Islet of Langerhans (tissue), 1 donor: ENCODE measurements around the gene CCNJL.
A peak's percentile ranks its signal among the peaks of the same experiment; 100 is the strongest.

Experiments
- FAIRE-seq: peaks from one replicate; lab custom pipeline; 2011; peaks lifted over from hg19 to GRCh38; lab: Jason Lieb, UNC

Gene CCNJL

GRCh38 chr5:160333721-160334120 lies 21.4 kb upstream of the CCNJL start:
- FAIRE-seq = no peak

GRCh38 chr5:160330212-160330611 lies 17.8 kb upstream of the CCNJL start:
- FAIRE-seq = no peak

GRCh38 chr5:160327818-160328217 lies 15.5 kb upstream of the CCNJL start:
- FAIRE-seq = no peak

- no peak for FAIRE-seq
Measured at GRCh38 chr5:160326981-160327380, 14.6 kb upstream of the CCNJL start.

- FAIRE-seq = no peak
Measured at GRCh38 chr5:160325716-160326115, 13.4 kb upstream of the CCNJL start.

- FAIRE-seq = no peak
Measured at GRCh38 chr5:160324886-160325285, 12.5 kb upstream of the CCNJL start.

GRCh38 chr5:160318409-160318808 lies 6.0 kb upstream of the CCNJL start:
- no peak for FAIRE-seq

- no peak for FAIRE-seq
Measured at GRCh38 chr5:160317434-160317833, 5.1 kb upstream of the CCNJL start.

GRCh38 chr5:160315968-160316367 lies 3.6 kb upstream of the CCNJL start:
- peak; percentile 36 for FAIRE-seq

- no peak for FAIRE-seq
Measured at GRCh38 chr5:160312960-160313727, 780 bp upstream of the CCNJL start.

- FAIRE-seq = no peak
Measured at GRCh38 chr5:160311491-160312133, 752 bp downstream of the CCNJL start.

- no peak for FAIRE-seq
Measured at GRCh38 chr5:160310552-160311295, 1.6 kb downstream of the CCNJL start.

GRCh38 chr5:160310140-160310539 lies 2.2 kb downstream of the CCNJL start:
- FAIRE-seq = no peak

GRCh38 chr5:160306696-160307095 lies 5.7 kb downstream of the CCNJL start:
- no peak for FAIRE-seq

GRCh38 chr5:160305319-160305718 lies 7.0 kb downstream of the CCNJL start:
- no peak for FAIRE-seq

- FAIRE-seq = no peak
Measured at GRCh38 chr5:160303690-160304089, 8.7 kb downstream of the CCNJL start.

- no peak for FAIRE-seq
Measured at GRCh38 chr5:160298189-160298588, 14.2 kb downstream of the CCNJL start.

GRCh38 chr5:160297776-160298175 lies 14.6 kb downstream of the CCNJL start:
- FAIRE-seq = no peak

GRCh38 chr5:160297004-160297403 lies 15.4 kb downstream of the CCNJL start:
- FAIRE-seq = no peak

GRCh38 chr5:160296496-160296895 lies 15.9 kb downstream of the CCNJL start:
- no peak for FAIRE-seq

GRCh38 chr5:160293901-160294561 lies 18.3 kb downstream of the CCNJL start:
- FAIRE-seq = no peak

GRCh38 chr5:160293386-160293785 lies 19.0 kb downstream of the CCNJL start:
- no peak for FAIRE-seq

- no peak for FAIRE-seq
Measured at GRCh38 chr5:160291467-160291866, 20.9 kb downstream of the CCNJL start.
